Measurements from ENCODE around the gene PLXND1. TPM values are rescaled to one million over a fixed set of nuclear protein-coding genes. Genes with fewer than 3 reads are reported as not detected.
A peak's percentile ranks its signal among the peaks of the same experiment; 100 is the strongest.

Gene PLXND1
- polyA plus RNA-seq, 4 donors = 3.4 to 54.7 (median 19.4) TPM

- Histone ChIP-seq H3K9me3 (ENCODE audit: control insufficient read depth in 2 of 2, insufficient read depth in 1 of 2, low read depth in 1 of 2, low read length in 1 of 2) (no peaks in the 10 kb centered on the region), H3K27ac (ENCODE audit: low read depth in 1 of 3, low read length in 2 of 3) (no peak overlapping the region), H3K4me1 (ENCODE audit: control insufficient read depth in 3 of 3, insufficient read depth in 2 of 3, low read depth in 1 of 3, low read length in 2 of 3) (peaks cover 0 to 15% (median 0%) of the 10 kb centered on the region in 3 donors), H3K27me3 (ENCODE audit: control insufficient read depth in 3 of 3, insufficient read depth in 3 of 3, low read length in 3 of 3) (peaks cover 0 to 6% (median 0%) of the 10 kb centered on the region in 3 donors), H3K36me3 (ENCODE audit: control insufficient read depth in 3 of 3, insufficient read depth in 2 of 3, low read depth in 1 of 3, low read length in 3 of 3) (peaks cover 0 to 54% (median 0%) of the 10 kb centered on the region in 3 donors), H3K4me3 (ENCODE audit: low read depth in 1 of 3, low read length in 3 of 3) (no peak overlapping the region)
- WGBS, 3 donors = 72 to 81% (median 75%) methylated on average over 14 to 18 of the region's 18 CpGs
- DNase-seq (no peak), FAIRE-seq (no peak)
Measured at GRCh38 chr3:129555616-129556357, 50.7 kb downstream of the PLXND1 start.

DNA sequence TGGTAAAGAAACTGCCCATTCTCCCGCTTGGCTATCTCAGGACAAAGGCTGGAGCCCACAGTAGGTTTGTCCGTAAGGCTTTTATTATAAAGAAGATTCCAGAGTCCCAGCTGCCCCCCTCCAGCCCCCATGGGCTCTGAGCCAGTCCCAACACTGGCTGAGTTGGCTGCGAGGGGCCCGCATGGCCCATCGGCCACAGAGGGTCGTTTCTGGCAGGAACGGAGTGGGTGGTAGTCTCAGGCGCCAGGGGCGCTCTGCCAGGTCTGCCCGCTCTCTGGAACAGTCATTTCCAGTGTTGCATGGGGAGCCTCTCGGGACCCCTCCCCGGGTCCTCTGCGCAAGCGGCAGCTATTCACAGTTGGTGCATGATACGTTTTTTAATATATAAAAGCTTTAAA lies 51.3 kb downstream of the PLXND1 start:
- Histone ChIP-seq H3K4me3 (ENCODE audit: low read depth in 1 of 3, low read length in 3 of 3) (no peak overlapping the region), H3K27me3 (ENCODE audit: control insufficient read depth in 3 of 3, insufficient read depth in 3 of 3, low read length in 3 of 3) (peaks cover 0 to 6% (median 0%) of the 10 kb centered on the region in 3 donors), H3K4me1 (ENCODE audit: control insufficient read depth in 3 of 3, insufficient read depth in 2 of 3, low read depth in 1 of 3, low read length in 2 of 3) (peaks cover 0 to 9% (median 0%) of the 10 kb centered on the region in 3 donors), H3K27ac (ENCODE audit: low read depth in 1 of 3, low read length in 2 of 3) (no peak overlapping the region), H3K9me3 (ENCODE audit: control insufficient read depth in 2 of 2, insufficient read depth in 1 of 2, low read depth in 1 of 2, low read length in 1 of 2) (no peaks in the 10 kb centered on the region), H3K36me3 (ENCODE audit: control insufficient read depth in 3 of 3, insufficient read depth in 2 of 3, low read depth in 1 of 3, low read length in 3 of 3) (peaks cover 0 to 51% (median 0%) of the 10 kb centered on the region in 3 donors)
- 80 to 88% (median 86%) methylated on average over 15 of the region's 15 CpGs for WGBS, 3 donors
- FAIRE-seq = no peak
- no peak for DNase-seq

DNA sequence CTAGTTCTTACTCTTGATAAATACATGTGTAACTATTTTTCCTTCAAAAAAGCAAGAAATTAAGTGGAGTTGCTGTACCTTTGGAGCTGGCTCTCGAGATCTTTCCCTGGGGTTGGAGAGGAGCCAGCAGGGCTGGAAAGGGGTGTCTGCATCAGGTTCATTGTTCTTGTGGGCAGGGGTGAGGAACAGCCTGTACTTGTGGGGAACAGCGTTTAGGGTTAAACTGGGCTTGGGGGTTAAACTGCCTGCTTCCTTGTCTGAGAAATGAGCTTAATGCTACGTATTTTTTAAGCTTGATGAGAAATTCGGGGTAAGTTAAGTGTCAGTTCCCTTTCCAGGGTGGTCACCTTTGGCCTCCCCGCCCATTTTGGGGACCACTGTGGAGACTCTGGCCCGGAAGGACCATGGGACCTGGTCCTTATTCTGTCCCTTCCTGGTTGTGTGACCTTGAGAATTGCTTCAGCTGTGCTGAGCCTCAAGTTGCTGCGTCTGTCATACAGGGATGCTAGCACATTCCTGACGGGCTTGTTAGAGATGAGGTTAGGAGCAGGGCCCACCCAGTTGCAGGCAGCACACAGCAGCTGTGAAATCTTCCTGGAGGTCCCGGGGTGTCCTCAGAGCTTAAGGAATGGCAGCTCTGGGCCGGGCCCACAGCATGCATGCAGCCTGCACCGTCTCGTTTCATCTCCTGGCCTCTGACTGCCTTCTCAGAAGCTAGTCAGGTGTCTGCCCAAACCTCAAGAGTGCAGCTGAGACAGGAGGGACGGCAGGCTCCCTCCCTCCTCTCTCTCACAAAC lies 51.9 kb downstream of the PLXND1 start:
- H3K27me3 ChIP-seq (ENCODE audit: control insufficient read depth in 3 of 3, insufficient read depth in 3 of 3, low read length in 3 of 3) = peaks cover 0 to 6% (median 0%) of the 10 kb centered on the region in 3 donors
- peaks cover 0 to 45% (median 0%) of the 10 kb centered on the region in 3 donors for H3K36me3 ChIP-seq (ENCODE audit: control insufficient read depth in 3 of 3, insufficient read depth in 2 of 3, low read depth in 1 of 3, low read length in 3 of 3)
- 55 to 64% (median 64%) methylated on average over 13 of the region's 13 CpGs for WGBS, 3 donors
- no peaks in the 10 kb centered on the region for H3K9me3 ChIP-seq (ENCODE audit: control insufficient read depth in 2 of 2, insufficient read depth in 1 of 2, low read depth in 1 of 2, low read length in 1 of 2)
- no peak overlapping the region for H3K4me3 ChIP-seq (ENCODE audit: low read depth in 1 of 3, low read length in 3 of 3)
- DNase-seq = no peak
- peaks cover 0 to 8% (median 0%) of the 10 kb centered on the region in 3 donors for H3K4me1 ChIP-seq (ENCODE audit: control insufficient read depth in 3 of 3, insufficient read depth in 2 of 3, low read depth in 1 of 3, low read length in 2 of 3)
- FAIRE-seq = no peak
- H3K27ac ChIP-seq (ENCODE audit: low read depth in 1 of 3, low read length in 2 of 3) = no peak overlapping the region

DNA sequence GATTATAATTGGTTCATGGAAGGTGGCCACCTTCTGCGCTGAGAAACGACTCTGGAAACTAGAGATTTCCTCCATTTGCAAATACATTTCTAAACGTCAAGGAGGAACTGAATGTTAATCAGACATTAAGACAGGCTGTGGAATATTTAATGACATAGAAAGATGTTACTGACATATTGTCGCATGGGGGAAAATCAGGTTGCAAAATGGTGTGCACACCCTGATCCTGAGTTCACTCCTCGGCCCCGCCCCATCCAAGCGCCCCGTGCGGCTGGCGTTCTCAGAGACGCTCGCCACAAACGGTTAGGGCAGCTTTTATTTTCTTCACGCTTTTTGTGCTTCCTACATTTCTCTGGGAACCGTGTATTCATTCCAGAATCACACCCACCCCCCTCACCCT lies 52.8 kb downstream of the PLXND1 start:
- DNase-seq (peak; percentile 19 to 31), FAIRE-seq (no peak)
- H3K4me1 ChIP-seq (ENCODE audit: control insufficient read depth in 3 of 3, insufficient read depth in 2 of 3, low read depth in 1 of 3, low read length in 2 of 3) = peaks cover 0 to 4% (median 0%) of the 10 kb centered on the region in 3 donors
- no peak overlapping the region for H3K27ac ChIP-seq (ENCODE audit: low read depth in 1 of 3, low read length in 2 of 3)
- H3K4me3 ChIP-seq (ENCODE audit: low read depth in 1 of 3, low read length in 3 of 3) = no peak overlapping the region
- peaks cover 0 to 6% (median 0%) of the 10 kb centered on the region in 3 donors for H3K27me3 ChIP-seq (ENCODE audit: control insufficient read depth in 3 of 3, insufficient read depth in 3 of 3, low read length in 3 of 3)
- H3K9me3 ChIP-seq (ENCODE audit: control insufficient read depth in 2 of 2, insufficient read depth in 1 of 2, low read depth in 1 of 2, low read length in 1 of 2) = no peaks in the 10 kb centered on the region
- WGBS, 3 donors = 17 to 38% (median 25%) methylated on average over 15 of the region's 15 CpGs
- peaks cover 0 to 36% (median 0%) of the 10 kb centered on the region in 3 donors for H3K36me3 ChIP-seq (ENCODE audit: control insufficient read depth in 3 of 3, insufficient read depth in 2 of 3, low read depth in 1 of 3, low read length in 3 of 3)

DNA sequence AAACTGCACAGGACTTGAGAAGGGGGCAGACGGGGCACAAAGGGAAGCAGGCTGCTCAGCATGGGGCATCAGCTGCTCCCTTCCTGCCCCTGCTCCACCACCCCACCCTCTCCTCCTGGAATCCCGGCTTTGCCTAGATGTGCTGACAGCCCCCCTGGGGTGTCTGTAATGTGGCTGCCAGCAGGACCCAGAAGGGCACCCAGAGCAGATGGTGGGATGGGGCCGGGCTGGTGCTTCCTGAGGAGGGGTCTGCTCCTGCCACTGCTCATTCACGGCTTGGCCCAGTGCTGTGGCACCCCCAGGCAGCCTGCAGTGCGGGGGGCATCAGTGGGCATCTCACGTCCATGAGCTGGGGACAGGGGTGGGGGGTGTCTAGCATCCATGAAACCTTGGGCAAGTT lies 53.3 kb downstream of the PLXND1 start:
- Histone ChIP-seq H3K36me3 (ENCODE audit: control insufficient read depth in 3 of 3, insufficient read depth in 2 of 3, low read depth in 1 of 3, low read length in 3 of 3) (peaks cover 0 to 31% (median 0%) of the 10 kb centered on the region in 3 donors), H3K27ac (ENCODE audit: low read depth in 1 of 3, low read length in 2 of 3) (no peak overlapping the region), H3K27me3 (ENCODE audit: control insufficient read depth in 3 of 3, insufficient read depth in 3 of 3, low read length in 3 of 3) (peaks cover 0 to 6% (median 0%) of the 10 kb centered on the region in 3 donors), H3K4me3 (ENCODE audit: low read depth in 1 of 3, low read length in 3 of 3) (no peak overlapping the region), H3K4me1 (ENCODE audit: control insufficient read depth in 3 of 3, insufficient read depth in 2 of 3, low read depth in 1 of 3, low read length in 2 of 3) (no peaks in the 10 kb centered on the region), H3K9me3 (ENCODE audit: control insufficient read depth in 2 of 2, insufficient read depth in 1 of 2, low read depth in 1 of 2, low read length in 1 of 2) (no peaks in the 10 kb centered on the region)
- no peak for DNase-seq
- FAIRE-seq = no peak
- 67 to 74% (median 73%) methylated on average over 6 of the region's 6 CpGs for WGBS, 3 donors

- Histone ChIP-seq H3K36me3 (ENCODE audit: control insufficient read depth in 3 of 3, insufficient read depth in 2 of 3, low read depth in 1 of 3, low read length in 3 of 3) (peaks cover 0 to 24% (median 0%) of the 10 kb centered on the region in 3 donors), H3K27me3 (ENCODE audit: control insufficient read depth in 3 of 3, insufficient read depth in 3 of 3, low read length in 3 of 3) (peaks cover 0 to 6% (median 0%) of the 10 kb centered on the region in 3 donors), H3K9me3 (ENCODE audit: control insufficient read depth in 2 of 2, insufficient read depth in 1 of 2, low read depth in 1 of 2, low read length in 1 of 2) (no peaks in the 10 kb centered on the region), H3K4me1 (ENCODE audit: control insufficient read depth in 3 of 3, insufficient read depth in 2 of 3, low read depth in 1 of 3, low read length in 2 of 3) (no peaks in the 10 kb centered on the region), H3K27ac (ENCODE audit: low read depth in 1 of 3, low read length in 2 of 3) (no peak overlapping the region), H3K4me3 (ENCODE audit: low read depth in 1 of 3, low read length in 3 of 3) (no peak overlapping the region)
- FAIRE-seq (no peak), DNase-seq (no peak)
- 73 to 76% (median 75%) methylated on average over 10 of the region's 10 CpGs for WGBS, 3 donors
Measured at GRCh38 chr3:129552287-129553050, 54.0 kb downstream of the PLXND1 start.

DNA sequence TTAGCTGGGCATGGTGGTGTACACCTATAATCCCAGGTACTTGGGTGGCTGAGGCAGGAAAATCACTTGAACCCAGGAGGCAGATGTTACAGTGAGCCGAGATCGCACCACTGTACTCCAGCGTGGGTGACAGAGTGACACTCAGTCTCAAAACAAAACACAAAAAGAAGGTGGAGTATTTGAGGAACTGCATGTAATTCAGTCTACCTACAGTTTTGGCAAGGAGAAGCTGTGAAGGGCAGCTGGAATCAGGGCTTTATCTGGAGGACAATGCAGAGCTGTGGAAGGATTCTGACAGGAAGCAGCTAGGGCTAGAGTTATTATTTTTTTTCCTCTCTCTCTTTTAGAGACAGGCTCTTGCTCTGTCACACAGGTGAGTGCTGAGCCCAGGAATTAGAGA lies 56.7 kb downstream of the PLXND1 start:
- peaks cover 0 to 6% (median 0%) of the 10 kb centered on the region in 3 donors for H3K27me3 ChIP-seq (ENCODE audit: control insufficient read depth in 3 of 3, insufficient read depth in 3 of 3, low read length in 3 of 3)
- H3K36me3 ChIP-seq (ENCODE audit: control insufficient read depth in 3 of 3, insufficient read depth in 2 of 3, low read depth in 1 of 3, low read length in 3 of 3) = peaks cover 0 to 1% (median 0%) of the 10 kb centered on the region in 3 donors
- no peaks in the 10 kb centered on the region for H3K9me3 ChIP-seq (ENCODE audit: control insufficient read depth in 2 of 2, insufficient read depth in 1 of 2, low read depth in 1 of 2, low read length in 1 of 2)
- H3K4me1 ChIP-seq (ENCODE audit: control insufficient read depth in 3 of 3, insufficient read depth in 2 of 3, low read depth in 1 of 3, low read length in 2 of 3) = no peaks in the 10 kb centered on the region
- H3K27ac ChIP-seq (ENCODE audit: low read depth in 1 of 3, low read length in 2 of 3) = no peak overlapping the region
- FAIRE-seq (no peak), DNase-seq (no peak)
- H3K4me3 ChIP-seq (ENCODE audit: low read depth in 1 of 3, low read length in 3 of 3) = no peak overlapping the region
- 71 to 87% (median 86%) methylated on average over 3 of the region's 3 CpGs for WGBS, 3 donors

Data from small intestine (tissue), 7 donors.